Peyer's patch (tissue), 4 donors: ENCODE results near the gene RPS6KB2. TPM values are rescaled to one million over a fixed set of nuclear protein-coding genes. Genes with fewer than 3 reads are reported as not detected.

Experiments
- DNase-seq, 3 donors: peaks; one replicate each; pipeline ENCODE4 v3.0.0-alpha.2; 2017 to 2019
- H3K27ac ChIP-seq, 4 donors: fragments of 200-600 bp; sonication (generic); one replicate each; pipeline ENCODE4 v1.5.1; 2016 to 2019
- H3K27me3 ChIP-seq, 2 donors: fragments of 200-600 bp; sonication (generic); one replicate each; pipeline ENCODE4 v1.5.1; 2019
- H3K36me3 ChIP-seq, 3 donors: fragments of 200-600 bp; sonication (generic); one replicate each; pipeline ENCODE4 v1.5.1; 2016 to 2019
- H3K4me1 ChIP-seq, 4 donors: fragments of 200-600 bp; sonication (generic); one replicate each; pipeline ENCODE4 v1.5.1; 2016 to 2019
- H3K4me3 ChIP-seq, 4 donors: fragments of 200-600 bp; sonication (generic); 1 replicate in 3 of 4; 2 replicates in 1 of 4; pipeline ENCODE4 v1.5.1; 2016 to 2019; ENCODE audit warnings: mild to moderate bottlenecking in 1 of 4
- H3K9me3 ChIP-seq, 4 donors: fragments of 200-600 bp; sonication (generic); one replicate each; pipeline ENCODE4 v1.5.1; 2016 to 2019; ENCODE audit warnings: mild to moderate bottlenecking in 1 of 4
- CTCF ChIP-seq, 6 experiments: fragments of 450-650 bp in 4 of 6; fragments of 200-600 bp in 2 of 6; sonication (generic) in 1 of 6; IDR thresholded peaks; one replicate each; pipeline ENCODE4 v1.5.1; 2017 to 2019; ENCODE audit warnings: antibody characterized with exemption in 6 of 6, mild to moderate bottlenecking in 3 of 6, moderate library complexity in 1 of 6
- POLR2A ChIP-seq, 2 donors: fragments of 450-650 bp; IDR thresholded peaks; one replicate each; pipeline ENCODE4 v1.5.1; 2017; ENCODE audit warnings: antibody characterized with exemption in 2 of 2, mild to moderate bottlenecking in 2 of 2, moderate library complexity in 2 of 2
- total RNA-seq, 4 donors: library from RNA; depleted of rRNA; stranded (reverse); fragments of >200 nt; gene quantifications; one replicate each; pipeline ENCODE4 v1.1.0, GENCODE V29; 2016

RPS6KB2 gene
- total RNA-seq, 4 donors from 2014 or later: 58.0 to 88.3 (median 63.5) TPM

DNA sequence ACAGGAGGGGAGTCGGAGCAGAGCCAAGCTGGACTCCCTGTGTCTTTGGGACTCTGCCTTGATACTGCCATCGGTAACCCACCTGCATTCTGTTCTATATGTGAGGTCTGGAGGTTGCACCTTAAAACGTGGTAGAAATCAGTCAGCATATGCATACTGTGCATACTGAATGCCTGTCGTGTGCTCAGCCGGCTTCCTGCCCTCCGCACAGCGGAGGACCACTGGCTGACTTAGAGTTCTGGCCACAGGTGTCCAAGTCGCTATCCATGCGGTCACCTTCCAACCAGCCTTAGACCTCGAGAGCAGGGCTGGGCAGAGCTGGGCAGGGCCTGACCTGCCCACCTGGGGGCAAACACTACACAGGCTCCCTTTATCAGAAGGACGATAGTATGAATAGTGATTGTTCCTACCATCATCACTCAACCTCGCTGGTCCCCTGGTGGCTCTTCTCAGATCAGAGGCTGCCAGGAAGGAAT is 20.6 kb upstream of the RPS6KB2 start:
- peak overlapping the region in 1 of 4 donors; percentile 28 for H3K4me3 ChIP-seq
- peak in 1 of 3 donors; percentile 45 for DNase-seq
- no peaks in the 10 kb centered on the region for H3K36me3 ChIP-seq
- H3K4me1 ChIP-seq: peaks cover 0 to 66% (median 46%) of the 10 kb centered on the region in 4 donors
- H3K27me3 ChIP-seq: no peaks in the 10 kb centered on the region
- no peaks in the 10 kb centered on the region for H3K9me3 ChIP-seq
- no peak for TF ChIP-seq POLR2A (IDR thresholded peaks at IDR 0.05)
- peak in 1 of 6 experiments; percentile 12 for TF ChIP-seq CTCF (IDR thresholded peaks at IDR 0.05)
- peak overlapping the region; percentile 68 to 91 (median 78) for H3K27ac ChIP-seq

DNA sequence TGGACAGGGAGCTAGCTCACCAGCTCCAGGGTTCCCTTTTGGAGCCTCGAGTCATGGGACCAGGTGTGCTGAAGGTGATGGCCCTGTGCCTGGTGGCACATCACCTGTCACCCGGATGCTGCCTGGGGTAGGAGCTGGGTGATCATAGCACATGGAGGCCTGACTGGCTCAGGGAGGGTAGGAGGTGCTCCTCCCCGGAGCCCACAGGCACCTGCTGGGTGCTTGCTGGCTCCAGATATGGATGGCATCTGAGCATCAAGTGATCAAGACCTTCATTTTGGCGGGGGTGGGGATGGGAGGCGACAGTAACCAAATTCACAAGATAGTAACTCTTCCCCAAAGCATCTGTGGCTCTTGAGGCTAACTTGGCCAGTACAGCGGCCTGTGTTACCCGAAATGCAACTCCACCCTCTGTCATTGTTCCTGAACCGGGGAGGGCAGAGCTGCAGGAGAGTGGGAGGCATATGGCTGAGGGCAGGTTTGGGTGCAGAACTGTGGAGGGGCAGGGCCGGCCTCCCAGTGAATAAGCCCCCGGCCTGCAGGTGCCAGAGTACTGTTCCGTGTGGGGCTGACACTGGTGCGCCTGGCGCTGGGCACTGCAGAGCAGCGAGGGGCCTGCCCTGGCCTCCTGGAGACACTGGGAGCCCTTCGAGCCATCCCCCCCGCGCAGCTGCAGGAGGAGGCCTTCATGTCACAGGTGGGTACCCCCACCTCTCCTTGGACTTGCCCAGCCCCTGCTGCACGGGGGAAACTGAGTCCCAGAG is 19.7 kb upstream of the RPS6KB2 start:
- peak overlapping the region; percentile 68 to 91 (median 78) for H3K27ac ChIP-seq
- no peaks in the 10 kb centered on the region for H3K27me3 ChIP-seq
- H3K4me1 ChIP-seq: peaks cover 0 to 61% (median 40%) of the 10 kb centered on the region in 4 donors
- H3K9me3 ChIP-seq: no peaks in the 10 kb centered on the region
- DNase-seq: peak in 2 of 3 donors; percentile 46 to 48
- no peaks in the 10 kb centered on the region for H3K36me3 ChIP-seq
- H3K4me3 ChIP-seq: peak overlapping the region in 2 of 4 donors; percentile 33 to 39
- TF ChIP-seq POLR2A (IDR thresholded peaks at IDR 0.05) (no peak), CTCF (IDR thresholded peaks at IDR 0.05) (no peak)

DNA sequence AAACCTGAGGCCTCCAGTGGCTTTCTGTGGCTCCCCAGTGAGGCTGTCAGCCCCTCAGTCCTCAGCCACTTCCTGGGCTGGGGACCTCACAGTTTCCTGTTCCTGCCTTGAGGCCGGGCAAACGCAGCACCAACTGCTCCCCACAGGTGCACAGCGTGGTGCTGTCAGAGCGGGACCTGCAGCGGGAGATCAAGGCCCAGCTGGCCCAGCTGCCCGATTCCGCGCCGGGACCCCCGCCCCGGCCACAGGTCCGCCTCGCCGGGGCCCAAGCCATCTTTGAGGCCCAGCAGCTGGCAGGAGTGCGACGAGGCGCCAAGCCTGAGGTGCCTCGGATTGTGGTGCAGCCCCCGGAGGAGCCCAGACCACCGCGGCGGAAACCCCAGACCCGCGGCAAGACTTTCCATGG is 19.0 kb upstream of the RPS6KB2 start:
- peak overlapping the region; percentile 68 to 91 (median 82) for H3K27ac ChIP-seq
- H3K27me3 ChIP-seq: no peaks in the 10 kb centered on the region
- peaks cover 0 to 61% (median 40%) of the 10 kb centered on the region in 4 donors for H3K4me1 ChIP-seq
- no peaks in the 10 kb centered on the region for H3K36me3 ChIP-seq
- peak overlapping the region; percentile 10 to 39 (median 32) for H3K4me3 ChIP-seq
- peak in 2 of 3 donors; percentile 93 to 94 for DNase-seq
- no peaks in the 10 kb centered on the region for H3K9me3 ChIP-seq
- TF ChIP-seq POLR2A (IDR thresholded peaks at IDR 0.05) (no peak), CTCF (IDR thresholded peaks at IDR 0.05) (no peak)

- Histone ChIP-seq H3K27me3 (no peaks in the 10 kb centered on the region), H3K36me3 (no peaks in the 10 kb centered on the region), H3K4me1 (peaks cover 0 to 63% (median 42%) of the 10 kb centered on the region in 4 donors), H3K4me3 (peak overlapping the region; percentile 10 to 39 (median 32)), H3K9me3 (no peaks in the 10 kb centered on the region), H3K27ac (peak overlapping the region; percentile 68 to 91 (median 82))
- TF ChIP-seq CTCF (IDR thresholded peaks at IDR 0.05): no peak
- TF ChIP-seq POLR2A (IDR thresholded peaks at IDR 0.05): no peak
- peak; percentile 67 to 90 (median 89) for DNase-seq
Observed at GRCh38 chr11:67409781-67410368, 18.4 kb upstream of the RPS6KB2 start.

GRCh38 chr11:67410369-67410831 is 17.9 kb upstream of the RPS6KB2 start:
- H3K4me1 ChIP-seq: peaks cover 0 to 65% (median 43%) of the 10 kb centered on the region in 4 donors
- no peak for DNase-seq
- peak overlapping the region in 3 of 4 donors; percentile 76 to 91 (median 87) for H3K27ac ChIP-seq
- no peaks in the 10 kb centered on the region for H3K9me3 ChIP-seq
- TF ChIP-seq POLR2A (IDR thresholded peaks at IDR 0.05) (no peak), CTCF (IDR thresholded peaks at IDR 0.05) (no peak)
- no peaks in the 10 kb centered on the region for H3K36me3 ChIP-seq
- no peak overlapping the region for H3K4me3 ChIP-seq
- H3K27me3 ChIP-seq: peaks cover 0 to 4% of the 10 kb centered on the region in 2 donors
